Measurements from ENCODE around the gene BCL2L11. TPM values are rescaled to one million over a fixed set of nuclear protein-coding genes. Genes with fewer than 3 reads are reported as not detected.

The BCL2L11 gene
- total and polyA plus RNA-seq, 10 of the 15 experiments (the other 5 are each of a cell fraction or from before 2014, with no cell fraction given) = 0.29 to 10.1 (median 1.1) TPM

DNA sequence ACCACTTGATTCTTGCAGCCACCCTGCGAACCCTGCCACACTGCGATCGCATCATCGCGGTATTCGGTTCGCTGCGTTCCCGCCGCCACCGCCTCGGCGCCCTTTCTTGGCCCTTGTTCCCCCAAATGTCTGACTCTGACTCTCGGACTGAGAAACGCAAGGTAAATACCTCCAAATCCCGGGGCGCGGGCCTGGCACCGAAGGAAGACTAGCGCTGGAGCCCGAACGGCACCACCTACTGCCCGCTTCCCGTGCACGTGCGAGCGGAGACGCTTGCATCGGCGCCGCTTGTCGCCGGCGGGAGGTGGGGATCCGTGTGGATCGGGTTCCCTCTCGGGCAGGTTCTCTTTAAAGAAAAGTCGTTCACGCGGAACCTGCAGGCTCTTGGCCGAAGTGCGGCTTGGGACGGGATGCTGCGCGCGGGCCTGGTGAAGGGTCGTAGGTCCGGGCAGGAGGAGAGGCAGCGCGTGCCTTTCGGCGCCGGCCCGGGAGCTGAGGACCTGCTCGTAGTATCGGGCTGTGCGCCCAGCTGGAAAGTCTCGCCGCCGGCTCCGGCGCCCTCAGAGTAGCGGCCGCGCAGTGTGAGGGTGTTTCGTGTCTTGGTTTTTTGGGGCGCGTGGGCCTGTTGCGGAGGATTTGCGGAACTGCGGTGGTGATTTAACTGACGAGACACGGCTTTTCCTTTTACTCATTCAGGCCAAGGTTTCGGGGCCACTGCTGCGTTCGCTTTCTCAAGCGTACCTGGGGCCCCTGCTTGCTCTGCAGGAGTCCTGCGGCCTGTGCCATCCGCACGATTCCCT is 514 bp downstream of the BCL2L11 start:
- SMC1A ChIA-PET (ENCODE audit: uncharacterized antibody, unreplicated experiment) = interaction anchor here (0.8 to 2.6 kb wide), 7 partner anchors 42 to 309 kb away, joined by 3 to 10 read pairs (median 3); no protein-coding TSS in a partner anchor
- RAD21 ChIA-PET (ENCODE audit: unreplicated experiment) = interaction anchor here (0.6 to 2.4 kb wide), 23 partner anchors 8 to 309 kb away, joined by 3 to 41 read pairs (median 4); no protein-coding TSS in a partner anchor
- 1% methylated on average over 79 of the region's 80 CpGs for WGBS (ENCODE audit: insufficient coverage, insufficient replicate concordance, low lambda C conversion rate, missing lambda C conversion rate)
- H3K4me2 ChIP-seq (ENCODE audit: control insufficient read depth, insufficient read depth) = peak overlapping the region; percentile 81
- peaks cover 12% of the 10 kb centered on the region for H3K79me2 ChIP-seq (ENCODE audit: control insufficient read depth, insufficient read depth, low read length)
- peak; percentile 17 for ATAC-seq
- H2AFZ ChIP-seq (ENCODE audit: control insufficient read depth, low read depth, low read length) = peak overlapping the region; percentile 25
- intact Hi-C loops (cut with micrococcal nuclease; ENCODE audit: unreplicated experiment) = loop anchor here (2.0 to 10.0 kb wide), 2 partner anchors 74 to 334 kb away; no protein-coding TSS in a partner anchor
- no peak overlapping the region for H3K27ac ChIP-seq (ENCODE audit: control insufficient read depth, insufficient read depth)
- TSS peak; percentile 43 for BruUV-seq (replicated peaks)
- H3K36me3 ChIP-seq (ENCODE audit: control insufficient read depth in 2 of 2, insufficient read depth in 2 of 2, low read length in 1 of 2) = peaks cover 0 to 4% of the 10 kb centered on the region in 2 experiments; a peak in 2 of 4 replicates
- peaks cover 32% of the 10 kb centered on the region for H3K4me1 ChIP-seq (ENCODE audit: control insufficient read depth, insufficient read depth, low read length)
- FAIRE-seq = no peak
- CTCF ChIA-PET = interaction anchor here (0.7 to 1.6 kb wide), 7 partner anchors 9 to 92 kb away, joined by 3 to 6 read pairs (median 3); no protein-coding TSS in a partner anchor
- in situ Hi-C loops (cut with MboI) = no loop called here
- H3K9ac ChIP-seq (ENCODE audit: control insufficient read depth, insufficient read depth, low read length) = peak overlapping the region; percentile 53; the same call in 1 of the 2 replicates
- peak overlapping the region; percentile 80 for H3K4me3 ChIP-seq
- POLR2A ChIA-PET = interaction anchor here (0.8 to 1.5 kb wide), 11 partner anchors 47 to 314 kb away, joined by 3 to 12 read pairs (median 4); no protein-coding TSS in a partner anchor
- DNase-seq (ENCODE audit: low read depth, low spot score) = no peak
- peaks cover 7 to 29% of the 10 kb centered on the region in 2 experiments for H3K27me3 ChIP-seq (replicated peaks in 1 of 2; ENCODE audit: control insufficient read depth in 2 of 2, insufficient read depth in 2 of 2, low read length in 1 of 2)
- H3K9me3 ChIP-seq (replicated peaks; ENCODE audit: control insufficient read depth, insufficient read depth, low read length) = no peaks in the 10 kb centered on the region; the same call in 2 of the 3 replicates
- no peaks in the 10 kb centered on the region; the same call in 1 of the 2 replicates for H4K20me1 ChIP-seq (ENCODE audit: control insufficient read depth, insufficient read depth)
- TF ChIP-seq RELA (IDR thresholded peaks at IDR 0.05; ENCODE audit: borderline replicate concordance, partially characterized antibody) (no peak), DPF2 (IDR thresholded peaks at IDR 0.05) (no peak), SRF (IDR thresholded peaks at IDR 0.05; ENCODE audit: low read depth in 2 of 2, low read length in 2 of 2) (no peak), NR2C2 (IDR thresholded peaks at IDR 0.05; ENCODE audit: borderline replicate concordance, control insufficient read depth, insufficient read length, low read depth) (no peak), JUND (IDR thresholded peaks at IDR 0.05; ENCODE audit: low read depth, low read length) (no peak), BHLHE40 (IDR thresholded peaks at IDR 0.05; ENCODE audit: borderline replicate concordance in 1 of 2, low read depth in 2 of 2, low read length in 1 of 2) (peak; percentile 87 to 94), TCF7 (IDR thresholded peaks at IDR 0.05; ENCODE audit: borderline replicate concordance) (no peak), NR2C1 (IDR thresholded peaks at IDR 0.05) (no peak), RB1 (IDR thresholded peaks at IDR 0.05; ENCODE audit: borderline replicate concordance) (peak; percentile 17; the same call in 1 of the 2 replicates), ZNF217 (IDR thresholded peaks at IDR 0.05) (no peak), NKRF (conservative IDR thresholded peaks at IDR 0.05) (peak; percentile 42)
- TF ChIP-seq, protein P1, sequence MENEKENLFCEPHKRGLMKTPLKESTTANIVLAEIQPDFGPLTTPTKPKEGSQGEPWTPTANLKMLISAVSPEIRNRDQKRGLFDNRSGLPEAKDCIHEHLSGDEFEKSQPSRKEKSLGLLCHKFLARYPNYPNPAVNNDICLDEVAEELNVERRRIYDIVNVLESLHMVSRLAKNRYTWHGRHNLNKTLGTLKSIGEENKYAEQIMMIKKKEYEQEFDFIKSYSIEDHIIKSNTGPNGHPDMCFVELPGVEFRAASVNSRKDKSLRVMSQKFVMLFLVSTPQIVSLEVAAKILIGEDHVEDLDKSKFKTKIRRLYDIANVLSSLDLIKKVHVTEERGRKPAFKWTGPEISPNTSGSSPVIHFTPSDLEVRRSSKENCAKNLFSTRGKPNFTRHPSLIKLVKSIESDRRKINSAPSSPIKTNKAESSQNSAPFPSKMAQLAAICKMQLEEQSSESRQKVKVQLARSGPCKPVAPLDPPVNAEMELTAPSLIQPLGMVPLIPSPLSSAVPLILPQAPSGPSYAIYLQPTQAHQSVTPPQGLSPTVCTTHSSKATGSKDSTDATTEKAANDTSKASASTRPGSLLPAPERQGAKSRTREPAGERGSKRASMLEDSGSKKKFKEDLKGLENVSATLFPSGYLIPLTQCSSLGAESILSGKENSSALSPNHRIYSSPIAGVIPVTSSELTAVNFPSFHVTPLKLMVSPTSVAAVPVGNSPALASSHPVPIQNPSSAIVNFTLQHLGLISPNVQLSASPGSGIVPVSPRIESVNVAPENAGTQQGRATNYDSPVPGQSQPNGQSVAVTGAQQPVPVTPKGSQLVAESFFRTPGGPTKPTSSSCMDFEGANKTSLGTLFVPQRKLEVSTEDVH (IDR thresholded peaks at IDR 0.05; ENCODE audit: low read depth, partially characterized antibody) = no peak
- TF ChIP-seq, protein P2, sequence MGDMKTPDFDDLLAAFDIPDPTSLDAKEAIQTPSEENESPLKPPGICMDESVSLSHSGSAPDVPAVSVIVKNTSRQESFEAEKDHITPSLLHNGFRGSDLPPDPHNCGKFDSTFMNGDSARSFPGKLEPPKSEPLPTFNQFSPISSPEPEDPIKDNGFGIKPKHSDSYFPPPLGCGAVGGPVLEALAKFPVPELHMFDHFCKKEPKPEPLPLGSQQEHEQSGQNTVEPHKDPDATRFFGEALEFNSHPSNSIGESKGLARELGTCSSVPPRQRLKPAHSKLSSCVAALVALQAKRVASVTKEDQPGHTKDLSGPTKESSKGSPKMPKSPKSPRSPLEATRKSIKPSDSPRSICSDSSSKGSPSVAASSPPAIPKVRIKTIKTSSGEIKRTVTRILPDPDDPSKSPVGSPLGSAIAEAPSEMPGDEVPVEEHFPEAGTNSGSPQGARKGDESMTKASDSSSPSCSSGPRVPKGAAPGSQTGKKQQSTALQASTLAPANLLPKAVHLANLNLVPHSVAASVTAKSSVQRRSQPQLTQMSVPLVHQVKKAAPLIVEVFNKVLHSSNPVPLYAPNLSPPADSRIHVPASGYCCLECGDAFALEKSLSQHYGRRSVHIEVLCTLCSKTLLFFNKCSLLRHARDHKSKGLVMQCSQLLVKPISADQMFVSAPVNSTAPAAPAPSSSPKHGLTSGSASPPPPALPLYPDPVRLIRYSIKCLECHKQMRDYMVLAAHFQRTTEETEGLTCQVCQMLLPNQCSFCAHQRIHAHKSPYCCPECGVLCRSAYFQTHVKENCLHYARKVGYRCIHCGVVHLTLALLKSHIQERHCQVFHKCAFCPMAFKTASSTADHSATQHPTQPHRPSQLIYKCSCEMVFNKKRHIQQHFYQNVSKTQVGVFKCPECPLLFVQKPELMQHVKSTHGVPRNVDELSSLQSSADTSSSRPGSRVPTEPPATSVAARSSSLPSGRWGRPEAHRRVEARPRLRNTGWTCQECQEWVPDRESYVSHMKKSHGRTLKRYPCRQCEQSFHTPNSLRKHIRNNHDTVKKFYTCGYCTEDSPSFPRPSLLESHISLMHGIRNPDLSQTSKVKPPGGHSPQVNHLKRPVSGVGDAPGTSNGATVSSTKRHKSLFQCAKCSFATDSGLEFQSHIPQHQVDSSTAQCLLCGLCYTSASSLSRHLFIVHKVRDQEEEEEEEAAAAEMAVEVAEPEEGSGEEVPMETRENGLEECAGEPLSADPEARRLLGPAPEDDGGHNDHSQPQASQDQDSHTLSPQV (IDR thresholded peaks at IDR 0.05) = no peak

Data from GM12878 (cell line).